DOHH2 (cell line): ENCODE results near the gene EIF2D.

Experiments
- EZH2phosphoT487 ChIP-seq: fragments of 200-600 bp; sonication (generic); IDR thresholded peaks from 2 replicates; pipeline ENCODE4 v1.6.1; 2017; ENCODE audit warnings: borderline replicate concordance, mild to moderate bottlenecking, antibody characterized with exemption, low read length, moderate library complexity, mixed read lengths
- TF ChIP-seq, protein P1 (sequence below): fragments of 200-600 bp; sonication (generic); IDR thresholded peaks from one replicate; pipeline ENCODE4 v1.5.1; 2014; ENCODE audit warnings: antibody characterized with exemption, mild to moderate bottlenecking, low read depth, low read length; ENCODE audit not compliant: poor library complexity, severe bottlenecking

DNA sequence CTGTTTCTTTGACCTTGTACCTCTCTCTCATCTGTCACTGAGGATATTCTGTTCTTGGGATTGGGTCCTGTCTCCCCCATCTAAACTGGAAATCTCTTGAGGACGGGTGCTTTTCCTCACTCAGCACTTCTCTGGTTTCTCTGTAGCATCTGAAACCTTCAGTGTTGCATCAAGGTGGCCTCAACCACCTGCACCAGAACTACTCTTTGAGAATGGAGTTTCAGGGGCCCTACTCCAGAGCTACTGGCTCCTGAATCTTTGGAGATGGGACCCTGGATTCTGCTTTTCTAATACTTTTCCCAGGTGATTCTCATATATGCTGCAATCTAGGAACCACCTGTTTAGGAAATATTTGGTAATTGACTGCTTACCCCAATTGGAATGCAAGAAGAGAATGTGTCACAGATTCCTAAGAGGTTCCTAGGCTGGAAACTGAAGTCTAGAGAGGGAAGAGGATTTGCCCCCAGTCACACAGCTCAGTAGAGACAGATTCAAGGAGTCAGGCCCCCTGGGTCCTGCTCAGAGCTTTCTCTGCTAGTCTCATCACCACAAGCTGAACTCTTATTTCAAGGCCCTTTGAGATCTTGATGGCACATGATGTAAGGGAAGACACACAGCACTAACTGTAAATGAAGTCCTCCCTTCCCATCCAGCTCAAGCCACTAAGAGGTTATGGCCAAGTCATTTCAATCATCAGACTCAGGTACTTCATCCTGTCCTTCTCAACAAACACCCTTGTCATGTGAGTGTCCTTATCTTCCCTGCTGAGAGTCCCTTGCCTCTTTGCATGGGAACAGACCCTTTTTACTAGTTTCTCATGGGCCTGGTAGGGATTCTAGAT, 48.7 kb downstream of the EIF2D start:
- TF ChIP-seq, protein P1, sequence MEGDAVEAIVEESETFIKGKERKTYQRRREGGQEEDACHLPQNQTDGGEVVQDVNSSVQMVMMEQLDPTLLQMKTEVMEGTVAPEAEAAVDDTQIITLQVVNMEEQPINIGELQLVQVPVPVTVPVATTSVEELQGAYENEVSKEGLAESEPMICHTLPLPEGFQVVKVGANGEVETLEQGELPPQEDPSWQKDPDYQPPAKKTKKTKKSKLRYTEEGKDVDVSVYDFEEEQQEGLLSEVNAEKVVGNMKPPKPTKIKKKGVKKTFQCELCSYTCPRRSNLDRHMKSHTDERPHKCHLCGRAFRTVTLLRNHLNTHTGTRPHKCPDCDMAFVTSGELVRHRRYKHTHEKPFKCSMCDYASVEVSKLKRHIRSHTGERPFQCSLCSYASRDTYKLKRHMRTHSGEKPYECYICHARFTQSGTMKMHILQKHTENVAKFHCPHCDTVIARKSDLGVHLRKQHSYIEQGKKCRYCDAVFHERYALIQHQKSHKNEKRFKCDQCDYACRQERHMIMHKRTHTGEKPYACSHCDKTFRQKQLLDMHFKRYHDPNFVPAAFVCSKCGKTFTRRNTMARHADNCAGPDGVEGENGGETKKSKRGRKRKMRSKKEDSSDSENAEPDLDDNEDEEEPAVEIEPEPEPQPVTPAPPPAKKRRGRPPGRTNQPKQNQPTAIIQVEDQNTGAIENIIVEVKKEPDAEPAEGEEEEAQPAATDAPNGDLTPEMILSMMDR: no peak
- no peak for TF ChIP-seq EZH2phosphoT487
